Adrenal gland (tissue), 5 donors: Measurements from ENCODE around the gene NAPA.

ENCODE experiments used
- CTCF ChIP-seq, 6 experiments: fragments of 450-650 bp in 4 of 6; fragments of 200-600 bp in 2 of 6; sonication (generic) in 1 of 6; IDR thresholded peaks; 1 replicate in 5 of 6; 2 replicates in 1 of 6; pipeline versions ENCODE4 v1.5.1 to v1.8.0; 2016 to 2021; ENCODE audit warnings: antibody characterized with exemption in 6 of 6, mild to moderate bottlenecking in 2 of 6, moderate library complexity in 1 of 6
- POLR2A ChIP-seq, 2 donors: fragments of 450-650 bp; IDR thresholded peaks; one replicate each; pipeline ENCODE4 v1.6.1; 2017; ENCODE audit warnings: antibody characterized with exemption in 2 of 2, mild to moderate bottlenecking in 2 of 2, moderate library complexity in 1 of 2
- donor health status: DM: no; HTN: no; CAD: no.

GRCh38 chr19:47512948-47513319 is 1.9 kb downstream of the NAPA start:
- no peak for TF ChIP-seq CTCF (IDR thresholded peaks at IDR 0.05)
- no peak for TF ChIP-seq POLR2A (IDR thresholded peaks at IDR 0.05)
